ENCODE results near the gene CDC25B. TPM values are rescaled to one million over a fixed set of nuclear protein-coding genes. Genes with fewer than 3 reads are reported as not detected.
A peak's percentile ranks its signal among the peaks of the same experiment; 100 is the strongest.

CDC25B gene
- polyA plus RNA-seq, 2 of the 4 experiments (the other 2 are of a cell fraction): 136 to 150 TPM

DNA sequence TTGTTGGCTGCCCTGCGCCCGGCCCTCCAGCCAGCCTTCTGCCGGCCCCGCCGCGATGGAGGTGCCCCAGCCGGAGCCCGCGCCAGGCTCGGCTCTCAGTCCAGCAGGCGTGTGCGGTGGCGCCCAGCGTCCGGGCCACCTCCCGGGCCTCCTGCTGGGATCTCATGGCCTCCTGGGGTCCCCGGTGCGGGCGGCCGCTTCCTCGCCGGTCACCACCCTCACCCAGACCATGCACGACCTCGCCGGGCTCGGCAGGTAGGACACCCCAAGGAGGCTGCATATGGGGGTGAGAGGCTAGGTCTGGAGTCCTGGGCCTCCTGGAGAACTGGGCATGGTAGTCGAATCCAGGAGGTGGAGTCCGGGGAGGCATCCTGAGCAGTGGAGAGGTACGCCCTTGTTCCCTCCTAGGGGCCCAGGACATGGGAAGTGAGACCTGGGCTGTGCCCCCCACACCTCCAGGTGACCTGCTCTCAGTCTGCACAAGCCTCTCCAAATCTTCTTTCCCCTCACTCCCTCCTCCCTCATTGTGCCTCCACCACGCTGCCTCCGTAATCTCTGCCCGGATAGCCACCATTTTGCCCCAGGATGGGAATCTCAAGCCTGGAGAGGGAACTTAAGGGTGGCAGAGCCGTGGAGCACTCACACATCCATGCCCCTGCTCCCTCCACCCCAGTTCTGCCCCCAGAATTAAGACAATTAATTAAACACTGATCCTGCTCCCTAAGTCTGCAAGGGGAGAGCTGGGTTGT lies 541 bp downstream of the CDC25B start (continued):
- TF ChIP-seq, protein P1, sequence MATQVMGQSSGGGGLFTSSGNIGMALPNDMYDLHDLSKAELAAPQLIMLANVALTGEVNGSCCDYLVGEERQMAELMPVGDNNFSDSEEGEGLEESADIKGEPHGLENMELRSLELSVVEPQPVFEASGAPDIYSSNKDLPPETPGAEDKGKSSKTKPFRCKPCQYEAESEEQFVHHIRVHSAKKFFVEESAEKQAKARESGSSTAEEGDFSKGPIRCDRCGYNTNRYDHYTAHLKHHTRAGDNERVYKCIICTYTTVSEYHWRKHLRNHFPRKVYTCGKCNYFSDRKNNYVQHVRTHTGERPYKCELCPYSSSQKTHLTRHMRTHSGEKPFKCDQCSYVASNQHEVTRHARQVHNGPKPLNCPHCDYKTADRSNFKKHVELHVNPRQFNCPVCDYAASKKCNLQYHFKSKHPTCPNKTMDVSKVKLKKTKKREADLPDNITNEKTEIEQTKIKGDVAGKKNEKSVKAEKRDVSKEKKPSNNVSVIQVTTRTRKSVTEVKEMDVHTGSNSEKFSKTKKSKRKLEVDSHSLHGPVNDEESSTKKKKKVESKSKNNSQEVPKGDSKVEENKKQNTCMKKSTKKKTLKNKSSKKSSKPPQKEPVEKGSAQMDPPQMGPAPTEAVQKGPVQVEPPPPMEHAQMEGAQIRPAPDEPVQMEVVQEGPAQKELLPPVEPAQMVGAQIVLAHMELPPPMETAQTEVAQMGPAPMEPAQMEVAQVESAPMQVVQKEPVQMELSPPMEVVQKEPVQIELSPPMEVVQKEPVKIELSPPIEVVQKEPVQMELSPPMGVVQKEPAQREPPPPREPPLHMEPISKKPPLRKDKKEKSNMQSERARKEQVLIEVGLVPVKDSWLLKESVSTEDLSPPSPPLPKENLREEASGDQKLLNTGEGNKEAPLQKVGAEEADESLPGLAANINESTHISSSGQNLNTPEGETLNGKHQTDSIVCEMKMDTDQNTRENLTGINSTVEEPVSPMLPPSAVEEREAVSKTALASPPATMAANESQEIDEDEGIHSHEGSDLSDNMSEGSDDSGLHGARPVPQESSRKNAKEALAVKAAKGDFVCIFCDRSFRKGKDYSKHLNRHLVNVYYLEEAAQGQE (IDR thresholded peaks at IDR 0.05): no peak
- TF ChIP-seq ZNF302 (CRISPR knock-in tag; IDR thresholded peaks at IDR 0.05) (no peak), SMC3 (IDR thresholded peaks at IDR 0.05) (no peak), CHD4 (IDR thresholded peaks at IDR 0.05; ENCODE audit: borderline replicate concordance) (no peak), RAD21 (conservative IDR thresholded peaks at IDR 0.05 in 1 of 2, IDR thresholded peaks at IDR 0.05 in 1 of 2) (0 out of 5 replicates have a peak, but pooled peaks of 1 of the 2 experiments have one; percentile 5), NR3C1 (IDR thresholded peaks at IDR 0.05) (no peak), MYC (IDR thresholded peaks at IDR 0.05; ENCODE audit: borderline replicate concordance, low read length) (no peak), KDM1A (IDR thresholded peaks at IDR 0.05; ENCODE audit: low read depth) (no peak)
- TF ChIP-seq, protein P2, sequence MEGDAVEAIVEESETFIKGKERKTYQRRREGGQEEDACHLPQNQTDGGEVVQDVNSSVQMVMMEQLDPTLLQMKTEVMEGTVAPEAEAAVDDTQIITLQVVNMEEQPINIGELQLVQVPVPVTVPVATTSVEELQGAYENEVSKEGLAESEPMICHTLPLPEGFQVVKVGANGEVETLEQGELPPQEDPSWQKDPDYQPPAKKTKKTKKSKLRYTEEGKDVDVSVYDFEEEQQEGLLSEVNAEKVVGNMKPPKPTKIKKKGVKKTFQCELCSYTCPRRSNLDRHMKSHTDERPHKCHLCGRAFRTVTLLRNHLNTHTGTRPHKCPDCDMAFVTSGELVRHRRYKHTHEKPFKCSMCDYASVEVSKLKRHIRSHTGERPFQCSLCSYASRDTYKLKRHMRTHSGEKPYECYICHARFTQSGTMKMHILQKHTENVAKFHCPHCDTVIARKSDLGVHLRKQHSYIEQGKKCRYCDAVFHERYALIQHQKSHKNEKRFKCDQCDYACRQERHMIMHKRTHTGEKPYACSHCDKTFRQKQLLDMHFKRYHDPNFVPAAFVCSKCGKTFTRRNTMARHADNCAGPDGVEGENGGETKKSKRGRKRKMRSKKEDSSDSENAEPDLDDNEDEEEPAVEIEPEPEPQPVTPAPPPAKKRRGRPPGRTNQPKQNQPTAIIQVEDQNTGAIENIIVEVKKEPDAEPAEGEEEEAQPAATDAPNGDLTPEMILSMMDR (IDR thresholded peaks at IDR 0.05): no peak
- TF ChIP-seq, protein P3, sequence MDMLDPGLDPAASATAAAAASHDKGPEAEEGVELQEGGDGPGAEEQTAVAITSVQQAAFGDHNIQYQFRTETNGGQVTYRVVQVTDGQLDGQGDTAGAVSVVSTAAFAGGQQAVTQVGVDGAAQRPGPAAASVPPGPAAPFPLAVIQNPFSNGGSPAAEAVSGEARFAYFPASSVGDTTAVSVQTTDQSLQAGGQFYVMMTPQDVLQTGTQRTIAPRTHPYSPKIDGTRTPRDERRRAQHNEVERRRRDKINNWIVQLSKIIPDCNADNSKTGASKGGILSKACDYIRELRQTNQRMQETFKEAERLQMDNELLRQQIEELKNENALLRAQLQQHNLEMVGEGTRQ (IDR thresholded peaks at IDR 0.05): no peak
- TF ChIP-seq, protein P4, sequence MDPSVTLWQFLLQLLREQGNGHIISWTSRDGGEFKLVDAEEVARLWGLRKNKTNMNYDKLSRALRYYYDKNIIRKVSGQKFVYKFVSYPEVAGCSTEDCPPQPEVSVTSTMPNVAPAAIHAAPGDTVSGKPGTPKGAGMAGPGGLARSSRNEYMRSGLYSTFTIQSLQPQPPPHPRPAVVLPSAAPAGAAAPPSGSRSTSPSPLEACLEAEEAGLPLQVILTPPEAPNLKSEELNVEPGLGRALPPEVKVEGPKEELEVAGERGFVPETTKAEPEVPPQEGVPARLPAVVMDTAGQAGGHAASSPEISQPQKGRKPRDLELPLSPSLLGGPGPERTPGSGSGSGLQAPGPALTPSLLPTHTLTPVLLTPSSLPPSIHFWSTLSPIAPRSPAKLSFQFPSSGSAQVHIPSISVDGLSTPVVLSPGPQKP (IDR thresholded peaks at IDR 0.05; ENCODE audit: low read depth, low read length): no peak
- TF ChIP-seq, protein P5, sequence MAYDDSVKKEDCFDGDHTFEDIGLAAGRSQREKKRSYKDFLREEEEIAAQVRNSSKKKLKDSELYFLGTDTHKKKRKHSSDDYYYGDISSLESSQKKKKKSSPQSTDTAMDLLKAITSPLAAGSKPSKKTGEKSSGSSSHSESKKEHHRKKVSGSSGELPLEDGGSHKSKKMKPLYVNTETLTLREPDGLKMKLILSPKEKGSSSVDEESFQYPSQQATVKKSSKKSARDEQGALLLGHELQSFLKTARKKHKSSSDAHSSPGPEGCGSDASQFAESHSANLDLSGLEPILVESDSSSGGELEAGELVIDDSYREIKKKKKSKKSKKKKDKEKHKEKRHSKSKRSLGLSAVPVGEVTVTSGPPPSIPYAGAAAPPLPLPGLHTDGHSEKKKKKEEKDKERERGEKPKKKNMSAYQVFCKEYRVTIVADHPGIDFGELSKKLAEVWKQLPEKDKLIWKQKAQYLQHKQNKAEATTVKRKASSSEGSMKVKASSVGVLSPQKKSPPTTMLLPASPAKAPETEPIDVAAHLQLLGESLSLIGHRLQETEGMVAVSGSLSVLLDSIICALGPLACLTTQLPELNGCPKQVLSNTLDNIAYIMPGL (CRISPR knock-in tag; IDR thresholded peaks at IDR 0.05; ENCODE audit: borderline replicate concordance): 0 out of 2 replicates have a peak, but pooled peaks have one; percentile 18

DNA sequence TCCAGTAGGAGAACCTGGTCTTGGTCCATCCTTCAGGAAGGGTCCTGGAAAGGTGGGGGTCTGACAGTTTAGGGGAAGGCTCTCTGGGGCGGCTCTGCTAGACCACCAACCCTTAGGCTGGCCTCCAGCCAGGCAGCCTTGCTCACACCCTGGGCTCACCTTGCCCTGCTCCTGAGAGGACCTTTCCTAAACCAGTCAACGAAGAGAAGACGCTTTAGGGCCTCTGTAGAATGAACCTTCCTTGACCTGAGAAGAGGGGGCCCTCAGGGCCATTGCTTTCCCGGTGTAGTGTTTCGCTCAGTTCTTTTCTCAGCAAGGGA lies 1.1 kb downstream of the CDC25B start:
- ChIA-PET CTCF (interaction anchor here (2.4 to 3.3 kb wide), 2 partner anchors 10 to 58 kb away, joined by 11 to 29 read pairs; partner anchors contain the start of gene CENPB), POLR2A (interaction anchor here (2.2 kb wide), 1 partner anchor 14 kb away, joined by 36 read pairs; no protein-coding TSS in a partner anchor)
- TF ChIP-seq POLR2A (IDR thresholded peaks at IDR 0.05; ENCODE audit: low read length) (no peak), RARB (CRISPR knock-in tag; IDR thresholded peaks at IDR 0.05) (0 out of 2 replicates have a peak, but pooled peaks have one; percentile 31), FOSL2 (IDR thresholded peaks at IDR 0.05) (no peak), FOSL2 (CRISPR knock-in tag; IDR thresholded peaks at IDR 0.05) (0 out of 2 replicates have a peak, but pooled peaks have one; percentile 8)
- 18% methylated on average over 5 of the region's 5 CpGs for WGBS (ENCODE audit: missing lambda C conversion rate)
- Histone ChIP-seq H3K9me3 (no peaks in the 10 kb centered on the region), H3K4me3 (peak overlapping the region; percentile 84), H3K27ac (peak overlapping the region; percentile 98 to 99), H3K4me1 (peaks cover 49% of the 10 kb centered on the region), H3K4me2 (peak overlapping the region; percentile 84)
- DNase-seq (ENCODE audit: low read depth in 1 of 2, low spot score in 1 of 2) (no peak), FAIRE-seq (no peak), ATAC-seq (no peak)
